HG03439 (cell line): ENCODE results near the gene ZNF521.
"Not testable (repeated sequence)": the region's sequence is repeated elsewhere in the genome, so short reads cannot be mapped to it uniquely, and the experiment has no call there.

Experiments
- ATAC-seq: cut with Tn5 transposase; IDR thresholded peaks from one replicate; pipeline ENCODE4 v1.9.1; 2021; ENCODE audit warnings: mild to moderate bottlenecking, moderate library complexity; ENCODE audit not compliant: unreplicated experiment

Gene ZNF521

DNA sequence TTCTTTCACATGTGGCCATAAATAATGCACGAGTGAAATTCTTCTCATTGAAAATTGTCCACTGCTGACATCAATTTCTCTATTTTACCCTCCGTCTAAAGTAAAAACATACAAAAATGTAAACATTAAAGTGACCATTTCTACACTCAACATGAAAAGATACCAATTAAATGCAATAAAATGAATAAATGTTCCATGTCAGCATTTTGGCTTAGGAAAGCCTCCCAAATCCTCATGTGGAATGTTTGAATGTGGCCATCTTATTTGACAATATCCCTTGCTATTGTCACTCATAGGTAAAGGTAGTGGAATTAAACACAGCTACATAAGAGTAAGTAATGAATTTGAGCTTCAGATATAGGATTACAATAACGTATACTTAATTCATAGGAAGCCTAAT lies 60.8 kb downstream of the ZNF521 start:
- no peak for ATAC-seq

- no peak for ATAC-seq
Observed at GRCh38 chr18:25289001-25289631, 62.9 kb downstream of the ZNF521 start.

GRCh38 chr18:25288340-25288938 lies 63.5 kb downstream of the ZNF521 start:
- no peak for ATAC-seq

DNA sequence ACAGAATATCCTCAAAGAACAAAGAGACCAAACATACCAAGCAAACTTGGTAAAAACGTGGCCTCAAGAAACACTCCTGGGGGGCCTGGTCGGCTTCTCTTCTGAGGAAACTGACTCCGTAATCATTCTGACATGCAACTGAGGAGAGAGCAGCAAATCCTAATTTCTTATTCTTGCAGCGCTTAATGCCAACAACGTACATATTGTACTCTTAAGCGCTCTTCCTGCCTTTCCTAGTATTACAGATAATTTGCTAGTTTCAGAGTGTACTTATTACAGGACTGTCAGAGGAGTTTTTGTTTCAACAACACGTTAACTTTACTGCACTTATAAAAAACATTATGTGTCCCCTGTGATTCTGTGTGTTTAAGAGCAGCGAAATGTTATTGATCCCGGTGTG lies 64.9 kb downstream of the ZNF521 start:
- ATAC-seq, result no peak

DNA sequence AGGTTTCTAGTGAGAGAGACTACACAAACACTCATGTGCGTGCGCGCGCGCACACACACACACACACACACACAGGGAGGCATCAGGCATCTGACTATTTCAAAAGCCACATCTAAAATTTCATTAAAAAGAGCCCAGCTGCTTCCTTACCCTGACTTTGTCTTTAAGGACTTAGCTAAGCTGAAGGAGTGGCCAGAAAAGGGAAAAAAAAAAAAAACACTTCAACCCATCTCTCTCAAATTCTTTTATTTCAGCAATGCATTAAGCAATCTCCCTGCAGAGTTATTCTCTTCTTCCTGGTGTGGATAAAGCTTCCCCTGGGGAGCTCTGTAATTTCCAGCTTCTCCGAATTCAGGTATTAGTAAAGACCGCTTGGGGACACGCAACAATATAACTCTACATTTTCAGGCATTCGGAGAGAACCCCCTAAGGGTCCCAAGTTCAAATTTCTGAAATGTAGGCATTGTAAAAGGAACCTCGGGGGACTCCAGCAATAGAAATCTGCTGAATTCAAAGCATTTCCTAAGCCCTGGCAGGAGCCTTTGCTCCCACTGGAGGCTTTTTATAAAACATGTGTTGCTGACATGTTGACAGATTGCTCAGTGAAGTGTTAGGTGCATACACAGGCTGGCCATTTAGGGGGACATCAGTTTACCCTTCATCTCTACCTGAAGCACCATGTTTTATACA lies 67.0 kb downstream of the ZNF521 start:
- no peak for ATAC-seq

GRCh38 chr18:25284281-25284680 lies 67.7 kb downstream of the ZNF521 start:
- ATAC-seq, result no peak

DNA sequence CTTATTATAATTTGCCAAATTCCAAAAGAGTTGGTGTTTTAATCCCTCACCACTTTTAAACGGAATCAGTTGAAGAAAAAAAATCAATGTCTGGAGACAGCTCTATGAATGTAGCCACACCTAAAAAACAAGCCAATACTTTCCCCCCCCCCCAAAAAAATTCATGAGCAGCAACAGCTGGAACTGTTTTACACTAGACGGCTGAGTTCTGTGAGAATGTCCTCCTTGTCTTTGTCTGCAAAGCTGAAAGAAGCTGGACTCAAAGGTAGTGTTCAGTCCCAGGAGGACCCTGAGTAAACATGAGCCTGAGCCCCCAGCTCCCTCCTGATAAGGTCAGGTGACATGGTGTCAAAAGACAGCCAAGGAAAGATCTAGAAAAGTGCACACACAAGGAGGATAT lies 68.2 kb downstream of the ZNF521 start:
- no peak for ATAC-seq

DNA sequence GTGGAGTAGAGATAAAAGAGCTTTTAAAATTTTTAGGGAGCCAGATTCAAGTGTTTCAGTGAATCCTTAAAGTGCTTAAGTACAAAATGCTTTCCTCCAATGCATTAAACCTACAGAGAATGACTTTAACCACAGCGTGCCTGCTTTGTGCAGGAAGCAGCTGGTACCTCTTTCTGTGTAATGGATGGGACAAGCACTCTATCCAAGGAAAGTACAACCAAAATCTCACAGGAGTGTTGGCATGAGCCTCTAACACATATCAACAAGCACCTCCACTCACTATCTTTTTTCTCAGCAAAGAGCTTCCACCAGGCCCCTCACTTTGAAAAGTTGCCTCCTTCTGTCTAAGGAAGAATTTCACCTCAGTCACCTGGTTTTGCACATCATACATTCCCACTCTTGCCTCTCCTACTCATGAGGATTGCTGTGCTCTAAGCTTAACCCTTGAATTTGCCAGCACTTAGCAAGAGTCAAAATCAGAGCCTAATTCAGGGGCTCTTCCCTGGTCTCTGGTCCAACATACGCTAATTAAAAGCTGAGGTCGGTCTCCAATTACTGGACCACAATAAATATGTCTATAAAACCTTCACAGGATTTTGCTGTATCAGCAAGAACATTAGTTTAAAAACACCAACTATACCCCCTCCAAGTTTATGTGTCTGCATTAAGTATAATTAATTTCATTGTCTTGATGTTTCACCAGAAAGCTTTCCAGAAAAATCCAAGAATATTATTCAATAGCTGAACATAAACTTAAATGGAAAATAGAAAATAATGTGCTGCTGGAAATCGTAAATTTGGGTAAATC lies 68.9 kb downstream of the ZNF521 start:
- no peak for ATAC-seq

- ATAC-seq, result no peak
Observed at GRCh38 chr18:25282282-25282681, 69.7 kb downstream of the ZNF521 start.

DNA sequence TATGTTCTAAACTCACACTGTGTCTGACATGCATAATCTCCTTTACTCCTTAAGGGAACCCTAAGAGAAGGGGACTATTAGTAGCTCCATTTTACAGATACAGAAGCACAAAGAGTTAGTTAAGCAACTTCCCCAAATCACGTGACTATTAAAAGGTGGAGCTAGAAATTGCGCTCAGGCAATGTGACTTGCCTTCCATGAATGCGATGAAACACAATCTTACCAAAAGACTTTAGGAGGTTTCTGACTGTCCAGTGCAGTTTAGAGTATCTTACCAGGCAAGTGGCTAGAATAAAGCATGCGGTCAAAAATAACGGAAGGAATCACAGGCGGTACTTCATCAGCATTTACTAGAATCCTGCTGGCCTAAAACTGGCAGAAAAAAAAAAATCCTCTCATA lies 70.4 kb downstream of the ZNF521 start:
- ATAC-seq, result no peak

DNA sequence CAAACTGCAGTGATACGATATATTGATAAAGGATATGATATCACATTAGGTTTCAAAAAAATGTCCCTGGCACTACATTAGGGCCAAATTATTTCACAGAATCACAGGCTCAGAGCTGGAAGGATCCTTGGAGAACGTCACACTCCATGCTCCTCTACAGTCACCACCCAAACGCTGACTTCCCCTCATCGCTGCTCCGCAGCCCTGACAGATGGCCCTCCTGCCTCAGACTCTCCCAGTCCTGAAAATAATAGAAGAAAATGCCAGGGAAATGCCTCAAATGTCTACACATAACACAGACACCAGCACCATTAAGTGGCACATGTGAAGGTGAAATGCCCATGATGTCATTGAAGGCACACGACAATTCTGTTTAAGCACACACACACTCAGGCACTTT lies 72.0 kb downstream of the ZNF521 start:
- ATAC-seq, result no peak

- ATAC-seq, result no peak
Observed at GRCh38 chr18:25279556-25279955, 72.4 kb downstream of the ZNF521 start.

DNA sequence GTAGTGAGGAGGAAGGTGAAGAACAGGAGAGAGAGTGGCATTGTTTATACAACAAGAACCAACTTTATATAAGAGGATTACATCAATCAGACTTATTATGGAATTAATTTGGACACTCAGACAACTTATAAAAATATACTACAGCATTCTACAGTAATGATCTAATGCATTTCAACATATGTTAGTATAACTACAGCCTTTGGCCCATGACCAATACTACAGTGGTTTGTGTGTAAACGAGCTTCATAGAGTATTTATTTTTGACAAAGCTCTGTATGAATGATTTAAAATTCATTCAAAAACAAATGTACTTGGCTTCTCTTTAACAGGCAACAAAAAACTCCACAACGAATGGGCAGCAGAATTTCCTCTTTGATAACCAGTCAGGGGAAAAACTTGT lies 72.8 kb downstream of the ZNF521 start:
- no peak for ATAC-seq

GRCh38 chr18:25278394-25278793 lies 73.6 kb downstream of the ZNF521 start:
- no peak for ATAC-seq

DNA sequence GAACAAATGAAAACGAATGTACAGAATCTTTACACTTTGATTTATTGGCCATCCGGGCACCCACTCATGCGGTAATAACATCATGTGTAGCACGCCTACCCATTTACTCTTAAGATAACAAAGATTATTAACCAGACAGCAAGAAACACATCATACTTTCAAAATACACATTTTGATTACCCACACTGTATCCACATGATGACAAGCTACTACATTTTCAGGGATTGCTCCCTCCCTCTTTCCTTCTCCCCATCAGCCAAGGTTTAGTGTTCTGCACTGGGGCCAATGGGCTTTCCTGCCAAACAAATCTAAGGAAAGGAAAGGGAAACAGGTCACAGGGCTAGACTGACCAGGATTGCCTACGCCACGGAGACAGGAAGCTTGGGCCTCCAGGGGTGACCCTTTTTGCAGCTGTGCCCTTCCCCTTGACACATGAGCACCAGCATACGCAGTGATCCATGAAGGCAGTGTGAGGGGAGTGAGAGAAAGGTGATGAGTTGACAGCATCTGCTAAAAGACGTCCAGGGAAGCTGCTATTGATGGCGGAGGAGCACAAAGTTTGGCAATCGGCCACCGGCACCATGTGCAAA lies 76.5 kb downstream of the ZNF521 start:
- ATAC-seq, result no peak

DNA sequence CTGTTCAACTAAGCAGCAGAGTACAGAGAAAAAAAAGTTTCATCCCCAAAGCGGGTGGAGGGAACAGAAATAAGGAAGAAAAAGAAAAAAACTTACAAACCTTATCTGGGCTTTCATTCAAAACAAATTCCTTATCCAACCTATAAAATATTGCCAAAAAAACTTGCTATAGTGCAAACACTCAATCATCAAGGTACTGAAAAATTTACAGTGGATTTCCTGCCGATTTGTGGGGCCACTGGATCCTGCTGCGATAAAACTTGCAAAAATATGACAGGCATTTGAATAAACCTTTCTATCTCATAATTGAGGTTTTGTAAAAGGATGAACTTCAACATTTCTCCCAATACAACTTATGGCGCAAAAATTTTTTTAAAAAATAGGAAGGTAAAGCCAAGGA lies 77.0 kb downstream of the ZNF521 start:
- no peak for ATAC-seq

DNA sequence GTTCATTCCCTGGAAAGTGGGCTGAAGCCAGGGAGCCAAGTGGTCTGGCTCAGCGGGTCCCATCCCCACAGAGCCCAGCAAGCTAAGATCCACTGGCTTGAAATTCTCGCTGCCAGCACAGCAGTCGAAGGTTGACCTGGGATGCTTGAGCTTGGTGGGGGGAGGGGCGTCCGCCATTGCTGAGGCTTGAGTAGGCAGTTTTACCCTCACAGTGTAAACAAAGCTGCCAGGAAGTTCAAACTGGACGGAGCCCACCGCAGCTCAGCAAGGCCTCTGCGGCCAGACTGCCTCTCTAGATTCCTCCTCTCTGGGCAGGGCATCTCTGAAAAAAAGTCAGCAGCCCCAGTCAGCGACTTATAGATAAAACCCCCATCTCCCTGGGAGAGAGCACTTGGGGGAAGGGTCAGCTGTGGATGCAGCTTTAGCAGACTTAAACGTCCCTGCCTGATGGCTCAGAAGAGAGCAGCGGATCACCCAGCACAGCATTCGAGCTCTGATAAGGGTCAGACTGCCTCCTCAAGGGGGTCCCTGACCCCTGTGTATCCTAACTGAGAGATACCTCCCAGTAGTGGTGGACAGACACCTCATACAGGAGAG lies 84.9 kb downstream of the ZNF521 start:
- not testable (repeated sequence) for ATAC-seq

- no peak for ATAC-seq
Observed at GRCh38 chr18:25262920-25263319, 89.0 kb downstream of the ZNF521 start.

GRCh38 chr18:25261768-25262167 lies 90.2 kb downstream of the ZNF521 start:
- ATAC-seq, result no peak

- no peak for ATAC-seq
Observed at GRCh38 chr18:25256439-25256838, 95.5 kb downstream of the ZNF521 start.

- ATAC-seq, result no peak
Observed at GRCh38 chr18:25253779-25254178, 98.2 kb downstream of the ZNF521 start.
